SW480 (cell line): Measurements from ENCODE around the gene CCDC70.
A peak's percentile ranks its signal among the peaks of the same experiment; 100 is the strongest.

Source experiments
- DNase-seq: peaks from one replicate; pipeline ENCODE4 v3.0.0-alpha.2; 2016; ENCODE audit warnings: low spot score

The CCDC70 gene

DNA sequence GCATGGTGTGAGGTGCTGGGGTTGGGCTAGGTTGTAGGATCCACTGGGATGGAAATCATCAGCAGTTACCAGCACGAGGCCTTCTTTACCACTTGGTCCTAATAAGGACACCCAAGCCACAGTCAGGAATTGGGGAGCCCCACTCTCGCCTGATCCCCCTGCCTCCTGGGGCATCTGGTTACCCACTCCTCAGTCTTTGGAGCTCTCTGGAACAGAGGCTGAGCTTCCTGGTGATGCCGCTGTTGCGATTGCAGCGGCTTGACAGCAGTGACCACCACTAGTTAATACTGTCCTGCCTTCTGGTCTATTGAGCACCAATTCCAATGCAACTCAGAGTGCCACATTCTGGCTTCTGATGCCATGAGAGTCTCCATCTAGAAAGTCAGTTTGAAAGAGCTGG is 30.2 kb upstream of the CCDC70 start:
- DNase-seq, result no peak

DNA sequence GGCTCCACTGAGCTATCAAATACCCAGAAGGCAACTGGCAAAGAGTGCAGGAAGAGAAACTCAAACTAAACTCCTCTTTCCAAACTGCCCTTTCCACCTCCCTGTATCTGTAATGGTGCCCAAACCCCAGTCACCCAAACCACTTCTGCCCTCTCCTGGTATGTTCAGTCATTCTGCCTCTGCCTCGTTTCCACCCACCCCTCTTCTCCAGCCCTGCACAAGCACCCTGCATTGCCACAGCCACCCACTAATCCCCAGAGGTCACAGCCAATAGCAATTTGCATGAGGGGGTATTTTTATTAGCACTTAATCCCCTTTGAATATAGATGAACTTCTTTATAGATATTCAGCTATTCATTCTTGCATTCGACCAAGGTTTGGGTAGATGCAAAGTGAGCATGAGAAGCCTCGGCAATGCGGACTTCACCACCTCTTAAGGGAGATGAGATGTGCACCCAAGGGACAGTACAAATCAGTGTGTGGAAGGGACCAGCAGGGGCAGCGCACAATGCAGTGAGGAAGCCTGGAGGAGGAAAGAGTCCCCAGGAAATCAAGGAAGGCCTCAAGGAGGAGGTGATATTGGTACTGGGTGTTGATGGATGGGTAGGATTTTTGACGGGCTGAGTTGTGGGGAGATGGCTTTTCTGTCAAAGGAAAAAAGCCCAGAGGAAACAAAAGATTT is 29.2 kb upstream of the CCDC70 start:
- DNase-seq, result peak; percentile 24

DNA sequence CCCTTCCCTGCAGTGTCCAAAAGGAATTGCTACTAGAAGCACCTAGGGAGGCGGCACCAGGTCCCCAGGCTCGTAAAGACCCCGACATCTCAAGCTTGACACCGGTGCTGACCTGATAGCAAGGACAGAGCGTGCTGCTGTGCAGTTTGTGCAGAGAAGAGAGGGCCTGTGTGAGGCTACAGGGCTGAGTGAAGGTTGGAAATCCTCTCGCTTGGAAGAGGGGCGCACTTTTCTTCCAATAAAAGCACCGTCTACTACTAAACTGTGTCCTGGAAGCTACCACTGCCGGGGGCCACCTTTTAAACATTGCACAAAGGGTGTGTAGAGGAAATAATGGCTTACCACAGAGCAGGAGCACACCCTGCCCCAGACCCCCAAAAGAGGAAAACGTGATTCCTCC is 27.8 kb upstream of the CCDC70 start:
- no peak for DNase-seq

DNA sequence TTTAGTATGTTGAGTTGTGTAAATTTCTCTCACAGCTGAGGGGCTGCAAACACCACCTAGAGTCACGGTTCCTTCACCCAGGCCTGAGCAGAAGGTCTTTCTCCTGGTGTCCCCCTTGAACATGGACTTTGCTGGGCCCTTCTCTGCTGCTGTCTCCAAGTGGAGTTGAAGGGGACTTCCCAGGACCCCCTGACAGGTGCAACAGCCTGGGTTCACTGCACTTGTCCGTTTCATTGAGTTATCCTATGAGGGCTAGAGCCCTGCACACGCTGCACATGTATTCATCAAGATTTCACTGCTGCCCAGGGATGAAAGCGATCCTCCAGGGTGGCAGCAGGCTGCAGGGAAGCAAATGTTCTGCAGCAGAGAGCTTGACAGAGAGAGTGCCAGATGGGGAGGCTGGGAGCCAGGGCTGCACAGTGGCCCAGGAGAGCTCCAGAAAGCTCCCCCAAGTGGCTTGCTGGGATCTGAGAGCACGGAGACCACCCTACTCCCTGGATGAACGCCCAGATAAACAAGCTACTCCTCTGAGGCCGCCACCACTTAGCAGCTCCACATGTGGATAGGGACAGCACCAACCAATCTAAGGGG is 27.1 kb upstream of the CCDC70 start:
- no peak for DNase-seq

DNA sequence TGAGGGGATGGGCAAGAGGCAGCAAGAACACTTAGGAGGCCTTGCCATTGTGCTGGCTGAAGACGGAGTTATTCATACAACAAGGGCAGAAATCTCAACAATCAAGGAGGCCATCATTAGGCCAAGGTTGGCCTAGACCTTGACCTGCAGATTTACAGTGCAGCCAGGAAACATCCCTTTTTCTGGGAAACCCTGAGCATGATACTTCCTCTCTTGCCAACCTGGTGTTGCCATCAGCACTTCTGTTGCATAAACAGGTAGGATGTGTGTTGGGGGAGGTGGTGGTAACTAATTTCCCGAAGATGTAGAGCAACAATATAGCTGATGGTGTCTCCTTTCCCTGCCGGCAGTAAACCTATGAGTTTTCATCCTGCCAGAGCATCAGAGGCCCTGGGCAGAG is 24.8 kb upstream of the CCDC70 start:
- no peak for DNase-seq

DNA sequence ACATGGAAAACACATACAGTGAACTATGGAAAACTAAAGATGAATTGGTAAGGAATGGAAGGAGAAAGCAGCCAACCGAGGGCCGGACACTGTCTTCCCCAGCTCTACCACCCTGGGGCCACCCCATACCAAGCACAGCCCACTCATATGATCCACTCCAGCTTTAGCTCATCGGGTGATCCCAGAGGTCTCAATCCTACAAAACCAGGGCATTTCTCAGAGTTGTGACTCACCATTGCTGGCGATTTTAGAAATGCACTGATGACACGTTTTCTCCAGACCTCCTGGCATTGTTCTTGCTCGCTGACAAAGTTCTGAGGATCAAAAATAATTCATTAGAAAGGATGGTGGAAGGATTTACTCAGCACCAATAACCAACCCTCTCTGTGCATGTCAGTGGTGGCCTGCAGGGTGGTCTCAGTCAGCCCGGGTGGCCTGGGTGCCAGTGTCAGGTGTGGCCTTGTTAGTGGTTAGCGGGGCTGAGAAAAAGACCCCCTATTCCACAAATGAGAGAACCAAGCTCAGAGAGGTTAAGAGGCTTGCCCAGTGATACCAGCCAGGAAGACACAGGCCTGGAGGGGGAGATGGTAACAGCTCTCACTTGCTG is 23.4 kb upstream of the CCDC70 start:
- no peak for DNase-seq

DNA sequence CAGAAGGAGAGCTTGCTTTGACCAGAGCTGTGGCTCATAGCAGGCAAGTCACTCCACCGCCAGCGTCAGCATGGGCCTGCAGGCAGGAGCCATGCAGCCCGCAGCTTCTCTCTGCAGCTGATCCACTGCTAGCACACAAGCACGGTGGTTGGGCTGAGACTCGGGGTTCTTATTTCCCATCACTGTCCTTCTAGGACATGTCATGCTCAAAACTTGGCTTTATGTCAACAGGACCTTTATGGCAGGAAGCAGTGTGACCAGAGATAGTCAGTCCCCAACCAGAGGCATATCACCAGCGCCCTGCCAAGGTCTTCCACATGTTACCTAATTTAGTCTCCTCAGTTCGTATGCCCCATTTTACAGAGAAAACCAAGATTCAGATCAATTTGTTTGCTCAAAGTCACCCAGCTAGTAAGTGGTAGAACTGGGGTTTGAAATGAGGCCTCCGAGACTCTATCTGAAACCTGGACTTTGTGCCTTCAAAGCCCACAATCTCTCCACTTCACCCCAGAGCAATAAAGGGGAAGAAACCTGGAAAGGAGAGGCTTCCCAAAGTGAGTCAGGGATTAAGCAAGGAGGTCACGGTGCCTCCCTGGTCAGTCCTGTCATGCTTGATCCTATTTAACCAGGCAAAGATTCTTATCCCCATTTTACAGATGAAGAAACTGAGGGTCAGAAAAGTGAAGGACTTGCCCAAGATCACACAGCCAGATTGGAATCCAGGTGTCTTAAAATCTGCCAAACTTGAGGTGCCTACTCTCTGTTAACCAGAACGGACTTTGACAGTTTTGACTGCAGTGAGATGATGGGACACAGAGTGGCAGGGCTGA is 21.8 kb upstream of the CCDC70 start:
- DNase-seq, result no peak

DNA sequence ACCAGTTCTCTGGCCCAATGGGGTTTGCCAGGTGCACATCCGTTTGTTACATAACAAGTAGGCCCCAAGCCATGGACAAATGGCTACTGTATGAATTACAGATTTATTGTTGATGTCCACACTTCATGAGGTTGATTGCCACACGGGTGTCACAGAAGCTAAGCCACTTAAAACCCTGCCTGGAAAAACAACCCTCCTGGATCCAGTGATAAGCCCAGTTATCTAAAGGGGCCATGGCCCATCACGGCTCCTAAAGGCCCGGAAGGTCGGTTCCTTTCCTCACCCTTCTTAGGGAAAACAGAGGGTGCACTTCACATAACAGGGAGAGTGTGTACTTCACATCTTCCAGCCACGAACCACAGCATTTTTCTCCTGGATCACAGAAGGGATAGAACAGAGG is 20.9 kb upstream of the CCDC70 start:
- DNase-seq, result no peak

DNA sequence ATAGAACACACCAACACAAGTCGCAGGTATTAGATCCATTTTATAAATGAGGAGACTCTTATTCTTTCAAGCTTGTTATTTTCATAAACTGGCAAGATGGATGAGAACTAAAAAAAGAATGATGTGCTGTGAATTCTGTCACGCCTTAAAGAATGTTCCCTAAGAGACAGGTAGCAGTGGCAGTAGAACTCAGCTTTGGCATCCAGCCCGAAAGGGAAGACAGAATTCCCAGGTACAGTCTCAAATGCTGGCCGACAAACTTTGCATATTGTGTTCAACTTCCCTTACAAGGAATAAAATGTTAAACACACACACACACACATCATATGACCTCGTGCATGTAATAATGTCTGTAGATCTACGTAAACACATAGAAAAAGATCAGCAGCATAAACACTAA is 20.0 kb upstream of the CCDC70 start:
- no peak for DNase-seq

DNA sequence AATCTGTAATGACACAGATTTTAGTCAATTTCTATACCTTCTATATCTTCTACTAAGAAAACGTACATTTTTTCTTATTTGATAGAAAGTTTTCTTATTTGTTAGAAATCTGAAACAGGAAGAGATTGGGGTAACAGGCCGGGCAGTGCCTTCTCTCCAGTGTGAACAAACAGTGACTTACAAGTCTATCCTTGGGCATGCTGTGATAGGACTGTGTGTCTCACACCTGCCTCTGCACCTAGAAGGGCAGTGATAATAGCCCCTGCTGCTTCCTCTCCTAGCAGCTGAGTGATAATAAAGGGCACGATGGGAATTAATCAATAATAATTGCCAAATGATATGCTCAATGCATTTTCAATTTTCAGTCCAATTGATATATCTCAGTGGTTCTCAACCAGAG is 18.2 kb upstream of the CCDC70 start:
- DNase-seq, result no peak

DNA sequence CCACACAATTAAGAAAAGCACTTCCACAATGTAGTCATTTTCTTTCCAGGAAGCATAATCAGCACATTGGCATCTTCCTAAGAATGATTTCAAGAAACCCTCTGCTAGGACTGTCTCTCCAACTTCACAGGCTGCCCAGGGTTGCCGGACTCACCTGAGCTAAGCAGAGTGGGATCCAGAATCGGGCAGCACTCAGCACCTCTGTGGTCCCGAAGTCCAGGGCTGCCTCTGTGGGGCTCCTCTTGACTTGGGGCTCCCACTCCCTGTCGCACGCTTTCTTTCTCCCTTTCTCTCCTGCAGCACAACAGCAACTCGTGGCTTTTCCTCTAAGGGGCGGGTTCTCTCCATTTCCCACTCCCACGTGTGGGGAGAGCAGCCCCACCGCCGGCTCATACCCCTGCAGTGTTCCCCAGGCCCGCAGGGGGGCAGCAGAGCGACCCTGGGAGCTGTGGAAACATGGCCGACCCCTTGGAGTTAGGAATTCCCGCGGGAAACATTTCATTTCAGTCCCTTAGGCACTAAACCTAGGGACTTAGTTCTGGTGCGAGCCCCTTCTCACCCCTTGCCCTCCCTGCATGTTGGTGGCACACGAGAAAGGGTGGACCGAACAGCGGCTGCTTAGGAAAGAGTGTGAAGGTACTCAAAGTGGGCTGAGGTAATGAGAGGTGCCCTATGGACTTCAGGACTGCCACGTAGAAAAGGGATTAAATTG is 16.8 kb upstream of the CCDC70 start, which contains the start of gene TMEM272:
TSS of gene TMEM272 (minus strand) at position 316 of the 712 bp plus-strand sequence. CDS start 6,647 bp downstream, outside the sequence.
- peak; percentile 41 for DNase-seq

DNA sequence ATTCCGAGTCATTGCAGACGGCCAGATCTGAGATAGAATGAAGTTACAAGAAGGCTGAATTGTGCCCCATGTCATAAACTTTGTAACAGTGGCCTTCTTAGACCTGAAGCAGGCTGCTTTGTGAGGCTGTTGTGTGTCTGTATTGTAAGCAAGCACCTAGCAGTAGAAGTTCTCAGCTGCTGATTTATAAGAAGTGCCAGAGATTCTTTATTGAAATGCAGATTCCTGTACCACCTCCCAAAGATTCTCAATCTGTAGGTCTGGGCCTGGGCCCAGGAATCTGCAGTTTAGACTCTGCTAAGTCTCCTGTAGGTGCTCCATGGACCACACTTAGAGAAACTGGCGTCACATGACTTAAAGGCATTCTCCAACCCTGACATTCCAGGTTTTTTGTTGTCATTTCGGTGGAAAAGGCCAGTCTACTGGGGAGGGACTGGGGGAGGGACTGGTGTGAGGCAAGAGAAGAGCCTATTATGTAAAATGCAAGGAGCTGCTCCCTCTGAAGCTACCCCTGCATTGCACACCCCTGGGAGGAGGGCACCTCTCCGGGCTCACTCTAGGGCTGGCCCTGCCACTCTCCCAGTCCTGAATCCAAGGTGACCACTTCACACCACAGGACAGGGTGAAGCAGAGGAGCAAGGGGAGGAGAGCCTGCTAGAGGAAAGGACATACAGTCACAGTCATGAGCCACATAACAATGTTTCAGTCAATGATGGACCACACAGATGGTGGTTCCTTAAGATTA is 16.0 kb upstream of the CCDC70 start:
- DNase-seq, result no peak

DNA sequence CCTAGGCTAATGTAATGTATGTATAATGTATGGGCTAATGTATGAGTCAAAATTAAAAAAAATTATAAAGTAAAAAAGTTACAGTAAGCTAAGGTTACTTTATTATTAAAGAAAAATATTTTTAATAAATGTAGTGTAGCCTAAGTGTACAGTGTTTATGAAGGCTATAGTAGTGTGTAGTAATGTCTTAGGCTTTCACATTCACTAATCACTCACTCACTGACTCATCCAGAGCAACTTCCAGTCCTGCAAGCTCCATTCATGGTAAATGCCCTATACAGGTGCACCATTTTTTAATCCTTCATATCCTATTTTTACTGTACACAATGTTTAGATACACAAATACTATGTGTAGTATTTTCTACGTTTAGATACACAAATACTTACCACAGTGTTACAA is 15.0 kb upstream of the CCDC70 start:
- no peak for DNase-seq

DNA sequence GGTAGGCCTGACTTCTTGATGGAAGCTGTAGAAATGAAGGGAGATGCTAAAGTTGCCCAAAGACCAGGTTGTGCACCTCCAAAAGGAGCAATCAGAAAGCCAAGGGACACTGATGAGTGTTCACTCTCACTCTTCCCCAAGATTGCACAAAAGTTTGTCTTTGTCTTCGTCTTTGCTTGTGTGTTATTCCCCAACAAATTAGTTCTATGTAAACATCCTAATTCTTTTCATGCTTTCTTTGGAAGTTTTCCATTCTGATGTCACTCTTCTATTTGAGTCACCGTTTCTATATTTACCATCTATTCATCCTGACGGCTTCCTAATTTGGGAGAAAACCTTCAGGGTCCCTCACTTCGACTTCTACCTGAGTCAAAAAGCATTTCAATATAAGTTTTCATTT is 13.1 kb upstream of the CCDC70 start:
- no peak for DNase-seq

DNA sequence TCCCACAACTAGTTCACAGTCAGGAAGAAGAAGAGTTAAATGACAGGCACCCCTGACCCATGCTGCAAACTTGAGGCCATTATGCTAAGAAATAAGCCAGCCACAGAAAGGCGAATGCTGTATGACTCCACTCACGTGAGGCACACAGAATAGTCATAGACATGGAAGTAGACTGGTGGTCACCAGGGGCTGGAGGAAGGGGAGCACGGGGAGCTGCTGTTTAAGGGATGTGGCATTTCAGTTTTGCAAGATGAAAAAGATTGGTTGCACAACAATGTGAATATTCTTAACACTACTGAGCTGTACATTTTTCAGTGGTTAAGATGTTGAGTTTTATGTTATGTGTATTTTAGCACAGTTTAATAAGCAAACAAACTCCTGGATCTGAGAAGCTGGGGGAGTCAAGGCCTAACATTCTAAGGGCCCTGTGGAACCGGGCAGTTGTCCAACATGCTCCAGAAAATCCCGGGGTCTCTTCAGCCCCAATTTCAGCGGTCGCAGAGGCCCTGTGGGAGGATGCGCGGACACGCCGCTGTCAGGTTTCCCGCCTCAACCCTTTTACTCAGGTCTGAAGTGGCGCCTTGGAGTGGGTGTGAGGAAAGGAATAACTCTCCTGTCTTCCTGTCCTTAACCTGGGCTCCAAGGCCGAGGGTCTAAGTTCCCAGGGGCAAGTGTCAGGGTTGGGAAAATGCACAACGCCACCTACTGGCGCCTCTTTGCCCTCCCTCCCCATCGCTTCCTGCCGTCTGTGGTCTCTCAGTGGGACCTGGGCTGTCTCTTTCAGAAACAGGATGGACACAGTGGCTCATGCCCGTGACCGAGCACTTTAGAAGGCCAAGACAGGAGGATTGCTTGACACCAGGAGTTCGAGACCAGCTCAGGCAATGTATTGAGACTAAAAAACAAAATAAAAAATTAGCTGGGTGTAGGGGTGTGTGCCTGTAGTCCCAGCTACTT is 12.3 kb upstream of the CCDC70 start:
- DNase-seq, result no peak

DNA sequence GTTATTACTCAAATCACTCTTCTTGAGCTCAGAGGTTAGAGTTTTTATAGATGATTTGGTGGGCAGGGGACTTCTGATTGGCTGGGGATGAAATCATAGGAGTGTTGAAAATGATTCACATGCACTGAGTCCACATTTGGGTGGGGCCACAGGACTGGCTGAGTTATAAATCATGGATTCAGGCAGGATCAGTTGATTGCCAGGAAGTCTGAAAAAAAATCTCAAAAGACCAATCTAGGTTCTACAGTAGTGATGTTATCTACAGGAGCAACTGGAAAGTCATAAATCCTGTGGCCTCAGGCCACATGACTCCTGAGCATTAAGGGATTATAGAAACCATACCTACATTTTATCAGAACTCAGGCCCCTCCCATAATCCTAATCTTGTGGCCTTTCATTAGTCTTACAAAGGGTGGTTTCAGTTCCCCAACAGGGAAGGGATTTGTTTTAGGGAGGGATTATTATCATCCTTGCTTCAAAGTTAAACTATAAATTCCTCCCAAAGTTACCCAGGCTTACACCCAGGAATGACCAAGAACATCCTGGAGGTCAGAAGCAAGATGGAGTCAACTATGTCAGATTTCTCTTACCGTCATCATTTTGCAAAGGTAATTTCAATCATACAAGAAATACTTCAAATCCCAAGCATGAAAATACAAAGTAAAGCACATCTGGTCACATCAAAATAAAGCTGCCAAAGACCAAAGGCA is 5.6 kb upstream of the CCDC70 start:
- DNase-seq, result no peak

DNA sequence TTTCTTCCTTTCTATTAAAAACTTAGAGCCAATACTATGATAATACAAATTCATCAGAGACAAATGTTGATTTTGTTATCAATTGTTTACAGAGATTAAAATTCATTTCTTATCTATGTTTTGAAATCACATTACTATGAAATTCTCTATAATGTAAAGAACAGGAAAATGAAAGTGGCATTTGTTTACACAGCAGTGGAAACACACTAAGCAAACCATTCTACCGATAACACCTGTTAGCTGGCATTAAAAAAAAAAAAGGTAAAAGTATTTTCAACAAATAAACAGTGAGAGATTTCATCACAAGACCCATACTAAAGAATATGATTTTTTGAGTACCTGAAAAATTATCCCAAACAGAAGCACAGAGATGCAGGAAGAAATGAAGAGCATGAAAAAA is 4.8 kb upstream of the CCDC70 start:
- DNase-seq, result no peak

DNA sequence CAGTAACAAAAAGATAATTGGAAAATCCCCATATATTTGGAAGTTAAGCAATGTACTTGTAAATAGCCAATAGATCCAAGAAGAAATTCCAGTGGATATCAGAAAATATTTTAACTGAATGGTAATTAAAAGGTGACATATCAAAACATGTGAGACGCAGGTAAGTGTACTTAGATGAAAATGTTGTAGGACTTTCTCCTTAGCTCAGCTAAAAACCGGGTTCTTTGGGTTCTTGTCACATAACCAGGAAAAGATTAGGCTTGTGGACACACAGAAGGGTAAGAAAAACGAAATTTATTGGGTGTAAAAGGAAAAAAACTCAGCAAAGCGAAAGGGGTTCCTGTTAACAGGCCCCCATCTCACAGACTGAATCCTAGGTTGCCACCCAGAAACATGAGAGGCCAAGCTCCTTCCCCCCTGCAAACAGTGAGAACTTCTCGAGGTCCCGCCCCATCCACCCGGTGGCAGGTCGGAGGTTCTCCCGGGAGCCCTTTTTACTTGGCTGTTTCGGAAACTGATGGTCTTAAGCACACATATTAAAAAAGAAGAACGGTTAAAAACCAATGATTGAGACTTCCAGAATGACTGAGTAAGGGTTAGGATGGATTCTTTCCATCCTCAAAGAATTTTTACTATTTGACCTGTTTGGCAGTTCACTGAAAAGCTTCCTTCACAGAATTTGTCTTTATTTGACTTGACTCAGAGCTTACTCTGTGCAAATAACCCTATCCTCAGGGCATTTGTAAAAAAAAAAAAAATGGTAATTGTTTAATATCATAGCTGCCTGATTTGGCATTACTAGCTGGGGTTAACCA is 3.1 kb upstream of the CCDC70 start:
- no peak for DNase-seq

DNA sequence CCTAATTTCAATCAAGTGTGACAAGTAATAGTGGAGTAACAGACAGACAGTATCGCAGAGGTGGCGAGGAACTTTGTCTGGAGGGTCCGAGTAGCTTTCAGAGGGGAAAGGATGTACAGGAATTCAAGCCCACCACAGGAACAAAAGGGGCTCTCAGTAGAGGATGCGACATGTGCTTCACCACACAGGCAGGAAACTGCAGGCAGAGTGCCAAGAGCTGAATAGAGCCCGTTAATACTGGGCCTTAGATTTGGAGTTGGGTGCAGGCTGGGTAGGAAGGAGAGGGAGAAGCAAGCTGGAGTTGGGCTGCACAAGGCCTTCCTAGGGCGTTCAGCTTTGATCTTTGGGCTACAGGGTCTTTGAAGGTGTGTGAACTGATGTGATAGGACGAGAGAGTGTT is 1.2 kb downstream of the CCDC70 start:
- no peak for DNase-seq
